Gastrocnemius medialis (tissue), 4 donors: ENCODE data around the gene SRP9. TPM values are rescaled to one million over a fixed set of nuclear protein-coding genes. Genes with fewer than 3 reads are reported as not detected.
"Not testable (repeated sequence)": the region's sequence is repeated elsewhere in the genome, so short reads cannot be mapped to it uniquely, and the experiment has no call there.

Experiments used
- ATAC-seq, 2 donors: fragments of 150-250 bp; one replicate each; pipeline ENCODE4 v1.9.1; 2016
- DNase-seq, 2 donors: peaks; one replicate each; pipeline ENCODE4 v3.0.0-alpha.2; 2019
- H3K27ac ChIP-seq, 4 donors: fragments of 200-600 bp; sonication (generic); 1 replicate in 1 of 4; 2 replicates in 3 of 4; pipeline ENCODE4 v1.5.1; 2016 to 2018; ENCODE audit warnings: mild to moderate bottlenecking in 2 of 4, moderate library complexity in 1 of 4
- H3K27me3 ChIP-seq, 3 donors: fragments of 200-600 bp; sonication (generic) in 2 of 3; 1 replicate in 1 of 3; 2 replicates in 2 of 3; pipeline versions ENCODE4 v1.5.1 to v1.6.0; 2016 to 2019; ENCODE audit warnings: mild to moderate bottlenecking in 1 of 3, moderate library complexity in 1 of 3
- H3K36me3 ChIP-seq, 2 donors: fragments of 200-600 bp; sonication (generic) in 1 of 2; one replicate each; pipeline ENCODE4 v1.5.1; 2017 to 2018
- H3K4me1 ChIP-seq, 2 donors: fragments of 200-600 bp; sonication (generic) in 1 of 2; one replicate each; pipeline ENCODE4 v1.5.1; 2016 to 2017; ENCODE audit warnings: mild to moderate bottlenecking in 2 of 2
- H3K4me3 ChIP-seq, 4 donors: fragments of 200-600 bp; sonication (generic) in 3 of 4; 1 replicate in 1 of 4; 2 replicates in 3 of 4; pipeline ENCODE4 v1.5.1; 2016 to 2019; ENCODE audit warnings: mild to moderate bottlenecking in 2 of 4
- H3K9me3 ChIP-seq, 3 donors: fragments of 200-600 bp; sonication (generic) in 2 of 3; 1 replicate in 1 of 3; 2 replicates in 2 of 3; pipeline ENCODE4 v1.5.1; 2016 to 2019
- POLR2A ChIP-seq, 2 donors: fragments of 450-650 bp; IDR thresholded peaks; one replicate each; pipeline ENCODE4 v1.6.1; 2017; ENCODE audit warnings: antibody characterized with exemption in 2 of 2, mild to moderate bottlenecking in 2 of 2, moderate library complexity in 2 of 2
- in situ Hi-C, 4 donors: fragments of 200-750 bp; cut with MboI; loops; one replicate each; pipeline versions ENCODE4 v1.15.0 to v1.8.0; 2017; ENCODE audit warnings: low sequenced_read_pairs in 4 of 4
- intact Hi-C: fragments of 100-400 bp; cut with DNase I; formaldehyde crosslinking; loops from one replicate; pipeline ENCODE4 v1.15.1; 2023; ENCODE audit warnings: low total_unique reads
- total RNA-seq, 4 donors: library from RNA; depleted of rRNA; stranded (reverse); fragments of >200 nt; gene quantifications; one replicate each; pipeline versions ENCODE4 v1.1.0 to v1.2.3, GENCODE V29; 2016
- TF ChIP-seq, protein P1 (sequence below), 5 experiments: fragments of 450-650 bp in 3 of 5; fragments of 200-600 bp in 2 of 5; sonication (generic) in 2 of 5; IDR thresholded peaks in 4 of 5; conservative IDR thresholded peaks in 1 of 5; 1 replicate in 4 of 5; 2 replicates in 1 of 5; pipeline ENCODE4 v1.5.1; 2016 to 2019; ENCODE audit warnings: antibody characterized with exemption in 5 of 5, mild to moderate bottlenecking in 3 of 5, moderate library complexity in 3 of 5

SRP9 gene
- total RNA-seq, 4 donors from 2014 or later: 182 to 207 (median 198) TPM

DNA sequence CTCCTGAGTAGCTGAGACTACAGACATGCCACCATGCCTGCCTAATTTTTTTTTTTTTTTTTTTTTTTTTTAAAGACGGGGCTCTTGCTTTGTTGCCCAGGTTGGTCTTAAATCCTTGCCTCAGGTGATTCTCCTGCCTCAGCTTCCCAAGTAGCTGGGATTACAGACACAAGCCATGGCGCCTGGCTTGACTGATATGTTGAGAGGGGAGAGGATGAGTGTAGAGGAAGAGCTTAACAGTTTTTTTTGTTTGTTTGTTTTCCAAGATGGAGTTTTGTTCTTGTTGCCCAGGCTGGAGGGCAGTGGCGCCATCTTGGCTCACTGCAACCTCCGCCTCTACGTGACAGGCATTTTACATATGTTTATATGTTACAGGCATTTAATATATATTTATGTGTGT is 2.5 kb downstream of the SRP9 start:
- in situ Hi-C loops: no loop called here
- Histone ChIP-seq H3K9me3 (no peaks in the 10 kb centered on the region), H3K4me3 (peak overlapping the region in 1 of 4 donors; percentile 8), H3K27me3 (no peaks in the 10 kb centered on the region), H3K36me3 (peaks cover 0 to 16% of the 10 kb centered on the region in 2 donors), H3K27ac (peak overlapping the region; percentile 94 to 96 (median 95)), H3K4me1 (peaks cover 54 to 61% of the 10 kb centered on the region in 2 donors)
- TF ChIP-seq, protein P1, sequence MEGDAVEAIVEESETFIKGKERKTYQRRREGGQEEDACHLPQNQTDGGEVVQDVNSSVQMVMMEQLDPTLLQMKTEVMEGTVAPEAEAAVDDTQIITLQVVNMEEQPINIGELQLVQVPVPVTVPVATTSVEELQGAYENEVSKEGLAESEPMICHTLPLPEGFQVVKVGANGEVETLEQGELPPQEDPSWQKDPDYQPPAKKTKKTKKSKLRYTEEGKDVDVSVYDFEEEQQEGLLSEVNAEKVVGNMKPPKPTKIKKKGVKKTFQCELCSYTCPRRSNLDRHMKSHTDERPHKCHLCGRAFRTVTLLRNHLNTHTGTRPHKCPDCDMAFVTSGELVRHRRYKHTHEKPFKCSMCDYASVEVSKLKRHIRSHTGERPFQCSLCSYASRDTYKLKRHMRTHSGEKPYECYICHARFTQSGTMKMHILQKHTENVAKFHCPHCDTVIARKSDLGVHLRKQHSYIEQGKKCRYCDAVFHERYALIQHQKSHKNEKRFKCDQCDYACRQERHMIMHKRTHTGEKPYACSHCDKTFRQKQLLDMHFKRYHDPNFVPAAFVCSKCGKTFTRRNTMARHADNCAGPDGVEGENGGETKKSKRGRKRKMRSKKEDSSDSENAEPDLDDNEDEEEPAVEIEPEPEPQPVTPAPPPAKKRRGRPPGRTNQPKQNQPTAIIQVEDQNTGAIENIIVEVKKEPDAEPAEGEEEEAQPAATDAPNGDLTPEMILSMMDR (IDR thresholded peaks at IDR 0.05 in 4 of 5, conservative IDR thresholded peaks at IDR 0.05 in 1 of 5): no peak
- no peak for TF ChIP-seq POLR2A (IDR thresholded peaks at IDR 0.05)
- DNase-seq: no peak
- intact Hi-C loops: no loop called here
- no peak for ATAC-seq

DNA sequence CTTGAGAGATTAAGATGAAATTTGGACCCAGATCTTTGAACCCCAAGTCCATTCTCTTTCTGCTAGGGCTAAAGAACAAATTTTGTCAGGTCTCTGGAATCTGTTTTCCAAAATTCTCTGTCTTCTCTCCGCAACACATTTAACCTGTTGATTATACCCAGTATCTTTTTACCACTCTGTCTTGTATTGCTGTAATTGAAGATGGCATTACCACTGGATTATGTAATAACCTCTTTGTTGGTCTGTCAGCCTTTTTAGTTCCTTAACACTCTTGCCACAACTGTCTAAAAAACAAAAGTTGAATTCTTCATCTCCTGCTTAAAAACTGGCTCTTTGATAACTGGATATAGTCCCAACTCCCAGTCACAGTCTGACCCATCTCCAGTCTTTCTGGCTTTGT is 3.0 kb downstream of the SRP9 start:
- ATAC-seq: no peak

DNA sequence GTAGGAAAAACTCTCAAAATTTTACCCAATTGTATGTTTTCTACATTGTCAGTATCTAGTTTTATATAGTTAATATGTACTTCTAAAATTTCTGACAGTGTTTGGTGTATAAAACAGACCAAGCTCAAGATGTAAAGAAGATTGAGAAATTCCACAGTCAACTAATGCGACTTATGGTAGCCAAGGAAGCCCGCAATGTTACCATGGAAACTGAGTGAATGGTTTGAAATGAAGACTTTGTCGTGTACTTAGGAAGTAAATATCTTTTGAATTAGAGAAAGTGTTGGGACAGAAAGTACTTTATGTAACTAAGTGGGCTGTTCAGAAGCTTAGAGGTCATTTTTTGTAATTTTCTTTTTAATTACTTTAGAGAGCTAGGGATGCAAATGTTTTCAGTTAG is 11.5 kb downstream of the SRP9 start:
- H3K27ac ChIP-seq, DNase-seq, in situ Hi-C loops, H3K4me1 ChIP-seq, H3K9me3 ChIP-seq, H3K4me3 ChIP-seq, ATAC-seq, intact Hi-C loops, H3K27me3 ChIP-seq: not testable (repeated sequence)
- peaks cover 9 to 54% of the 10 kb centered on the region in 2 donors for H3K36me3 ChIP-seq

More for the DNA sequence above, 3.0 kb downstream of the SRP9 start:
- Histone ChIP-seq H3K9me3 (no peaks in the 10 kb centered on the region), H3K27ac (peak overlapping the region; percentile 94 to 96 (median 95)), H3K4me3 (no peak overlapping the region), H3K4me1 (peaks cover 54 to 61% of the 10 kb centered on the region in 2 donors), H3K36me3 (peaks cover 0 to 21% of the 10 kb centered on the region in 2 donors), H3K27me3 (no peaks in the 10 kb centered on the region)
- TF ChIP-seq, protein P1 (IDR thresholded peaks at IDR 0.05 in 4 of 5, conservative IDR thresholded peaks at IDR 0.05 in 1 of 5): no peak
- TF ChIP-seq POLR2A (IDR thresholded peaks at IDR 0.05): no peak
- DNase-seq: no peak
- intact Hi-C loops (no loop called here), in situ Hi-C loops (no loop called here)

DNA sequence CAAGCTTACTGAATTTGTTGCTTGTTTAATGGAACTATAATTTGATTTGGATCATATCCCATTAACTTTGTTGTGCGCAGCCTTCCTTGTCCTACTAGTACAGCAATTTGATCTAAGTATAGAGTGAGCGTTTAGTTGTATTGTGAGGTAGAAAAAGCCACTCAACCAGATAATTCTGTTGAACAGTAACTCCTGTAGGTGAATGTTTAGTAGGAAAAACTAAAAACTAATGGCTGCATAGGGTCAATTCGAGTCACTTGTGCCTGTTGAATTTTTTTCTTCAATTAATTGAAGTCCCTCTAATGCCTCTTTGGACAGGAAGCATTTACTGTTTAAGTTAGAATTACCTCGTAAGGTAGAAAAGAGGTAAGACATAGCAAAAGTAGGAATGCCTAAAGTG is 17.3 kb downstream of the SRP9 start:
- ATAC-seq: no peak
- no peak overlapping the region for H3K4me3 ChIP-seq
- H3K27ac ChIP-seq: no peak overlapping the region
- TF ChIP-seq, protein P1 (IDR thresholded peaks at IDR 0.05 in 4 of 5, conservative IDR thresholded peaks at IDR 0.05 in 1 of 5): no peak
- no peak for TF ChIP-seq POLR2A (IDR thresholded peaks at IDR 0.05)
- intact Hi-C loops: no loop called here
- in situ Hi-C loops: no loop called here
- no peak for DNase-seq
- no peaks in the 10 kb centered on the region for H3K4me1 ChIP-seq
- H3K27me3 ChIP-seq: no peaks in the 10 kb centered on the region
- H3K36me3 ChIP-seq: peaks cover 0 to 6% of the 10 kb centered on the region in 2 donors
- no peaks in the 10 kb centered on the region for H3K9me3 ChIP-seq

DNA sequence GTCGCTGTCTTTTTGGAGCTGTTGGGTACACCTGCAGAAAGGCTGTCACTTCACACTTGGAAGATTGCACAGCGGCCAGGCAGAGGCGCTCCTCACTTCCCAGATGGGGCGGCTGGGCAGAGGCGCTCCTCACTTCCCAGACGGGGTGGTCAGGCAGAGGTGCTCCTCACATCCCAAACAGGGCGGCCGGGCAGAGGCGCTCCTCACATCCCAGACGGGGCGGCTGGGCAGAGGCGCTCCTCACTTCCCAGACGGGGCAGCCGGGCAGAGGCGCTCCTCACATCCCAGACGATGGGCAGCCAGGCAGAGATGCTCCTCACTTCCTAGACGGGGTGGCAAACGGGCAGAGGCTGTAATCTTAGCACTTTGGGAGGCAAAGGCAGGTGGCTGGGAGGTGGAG is 18.5 kb downstream of the SRP9 start:
- in situ Hi-C loops, H3K36me3 ChIP-seq, H3K27me3 ChIP-seq, ATAC-seq, intact Hi-C loops, H3K4me3 ChIP-seq, H3K27ac ChIP-seq, DNase-seq, H3K4me1 ChIP-seq, H3K9me3 ChIP-seq: not testable (repeated sequence)

DNA sequence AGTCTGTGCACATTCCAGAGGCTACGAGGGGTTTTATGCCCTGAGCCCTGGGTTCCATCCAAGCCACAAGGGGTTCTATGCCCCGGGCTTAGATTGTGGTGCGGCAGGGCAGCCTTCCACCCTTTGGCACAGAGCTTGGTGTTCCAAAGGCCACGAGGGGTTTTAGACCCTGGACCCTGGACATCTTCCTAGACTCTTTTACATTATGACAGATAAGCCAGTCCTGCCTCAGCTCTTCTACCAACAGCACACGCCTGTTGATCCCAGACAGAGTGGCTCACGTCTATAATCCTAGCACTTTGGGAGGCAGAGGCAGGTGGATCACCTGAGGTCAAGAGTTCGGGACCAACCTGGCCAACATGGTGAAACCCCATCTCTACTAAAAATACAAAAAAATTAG is 23.5 kb downstream of the SRP9 start:
- H3K4me3 ChIP-seq, ATAC-seq, H3K9me3 ChIP-seq, H3K4me1 ChIP-seq, H3K36me3 ChIP-seq, H3K27me3 ChIP-seq, H3K27ac ChIP-seq, DNase-seq, in situ Hi-C loops, intact Hi-C loops: not testable (repeated sequence)
